Gastrocnemius medialis (tissue), 4 donors: ENCODE data around the gene PGD. TPM values are rescaled to one million over a fixed set of nuclear protein-coding genes. Genes with fewer than 3 reads are reported as not detected.

Source experiments
- ATAC-seq, 2 donors: fragments of 150-250 bp; one replicate each; pipeline ENCODE4 v1.9.1; 2016
- DNase-seq, 2 donors: peaks; one replicate each; pipeline ENCODE4 v3.0.0-alpha.2; 2019
- H3K27ac ChIP-seq, 4 donors: fragments of 200-600 bp; sonication (generic); 1 replicate in 1 of 4; 2 replicates in 3 of 4; pipeline ENCODE4 v1.5.1; 2016 to 2018; ENCODE audit warnings: mild to moderate bottlenecking in 2 of 4, moderate library complexity in 1 of 4
- H3K27me3 ChIP-seq, 3 donors: fragments of 200-600 bp; sonication (generic) in 2 of 3; 1 replicate in 1 of 3; 2 replicates in 2 of 3; pipeline versions ENCODE4 v1.5.1 to v1.6.0; 2016 to 2019; ENCODE audit warnings: mild to moderate bottlenecking in 1 of 3, moderate library complexity in 1 of 3
- H3K36me3 ChIP-seq, 2 donors: fragments of 200-600 bp; sonication (generic) in 1 of 2; one replicate each; pipeline ENCODE4 v1.5.1; 2017 to 2018
- H3K4me1 ChIP-seq, 2 donors: fragments of 200-600 bp; sonication (generic) in 1 of 2; one replicate each; pipeline ENCODE4 v1.5.1; 2016 to 2017; ENCODE audit warnings: mild to moderate bottlenecking in 2 of 2
- H3K4me3 ChIP-seq, 4 donors: fragments of 200-600 bp; sonication (generic) in 3 of 4; 1 replicate in 1 of 4; 2 replicates in 3 of 4; pipeline ENCODE4 v1.5.1; 2016 to 2019; ENCODE audit warnings: mild to moderate bottlenecking in 2 of 4
- H3K9me3 ChIP-seq, 3 donors: fragments of 200-600 bp; sonication (generic) in 2 of 3; 1 replicate in 1 of 3; 2 replicates in 2 of 3; pipeline ENCODE4 v1.5.1; 2016 to 2019
- CTCF ChIP-seq, 5 experiments: fragments of 450-650 bp in 3 of 5; fragments of 200-600 bp in 2 of 5; sonication (generic) in 2 of 5; IDR thresholded peaks in 4 of 5; conservative IDR thresholded peaks in 1 of 5; 1 replicate in 4 of 5; 2 replicates in 1 of 5; pipeline ENCODE4 v1.5.1; 2016 to 2019; ENCODE audit warnings: antibody characterized with exemption in 5 of 5, mild to moderate bottlenecking in 3 of 5, moderate library complexity in 3 of 5
- POLR2A ChIP-seq, 2 donors: fragments of 450-650 bp; IDR thresholded peaks; one replicate each; pipeline ENCODE4 v1.6.1; 2017; ENCODE audit warnings: antibody characterized with exemption in 2 of 2, mild to moderate bottlenecking in 2 of 2, moderate library complexity in 2 of 2
- in situ Hi-C, 4 donors: fragments of 200-750 bp; cut with MboI; loops; one replicate each; pipeline versions ENCODE4 v1.15.0 to v1.8.0; 2017; ENCODE audit warnings: low sequenced_read_pairs in 4 of 4
- intact Hi-C: fragments of 100-400 bp; cut with DNase I; formaldehyde crosslinking; loops from one replicate; pipeline ENCODE4 v1.15.1; 2023; ENCODE audit warnings: low total_unique reads
- total RNA-seq, 4 donors: library from RNA; depleted of rRNA; stranded (reverse); fragments of >200 nt; gene quantifications; one replicate each; pipeline versions ENCODE4 v1.1.0 to v1.2.3, GENCODE V29; 2016

PGD gene
- total RNA-seq, 4 donors from 2014 or later, result 23.8 to 48.7 (median 39.3) TPM

- no peak for DNase-seq
- Histone ChIP-seq H3K27me3 (peaks cover 2 to 3% (median 2%) of the 10 kb centered on the region in 3 donors), H3K36me3 (no peaks in the 10 kb centered on the region), H3K4me1 (no peaks in the 10 kb centered on the region), H3K9me3 (no peaks in the 10 kb centered on the region), H3K27ac (no peak overlapping the region), H3K4me3 (no peak overlapping the region)
- ATAC-seq, result no peak
- TF ChIP-seq CTCF (IDR thresholded peaks at IDR 0.05 in 4 of 5, conservative IDR thresholded peaks at IDR 0.05 in 1 of 5), result no peak
- TF ChIP-seq POLR2A (IDR thresholded peaks at IDR 0.05), result no peak
- in situ Hi-C loops (loop anchor here in 1 of 4 donors (25.0 kb wide), 1 partner anchor 808 kb away; no protein-coding TSS in a partner anchor), intact Hi-C loops (no loop called here)
Observed at GRCh38 chr1:10444795-10445397, 46.0 kb downstream of the PGD start.

- Histone ChIP-seq H3K36me3 (no peaks in the 10 kb centered on the region), H3K27ac (no peak overlapping the region), H3K27me3 (peaks cover 9 to 10% (median 9%) of the 10 kb centered on the region in 3 donors), H3K4me1 (no peaks in the 10 kb centered on the region), H3K9me3 (no peaks in the 10 kb centered on the region), H3K4me3 (no peak overlapping the region)
- in situ Hi-C loops, result loop anchor here in 1 of 4 donors (25.0 kb wide), 1 partner anchor 810 kb away; no protein-coding TSS in a partner anchor
- no peak for ATAC-seq
- DNase-seq, result no peak
- intact Hi-C loops, result no loop called here
- TF ChIP-seq POLR2A (IDR thresholded peaks at IDR 0.05) (no peak), CTCF (IDR thresholded peaks at IDR 0.05 in 4 of 5, conservative IDR thresholded peaks at IDR 0.05 in 1 of 5) (no peak)
Observed at GRCh38 chr1:10446790-10447422, 48.0 kb downstream of the PGD start.

- TF ChIP-seq POLR2A (IDR thresholded peaks at IDR 0.05) (no peak), CTCF (IDR thresholded peaks at IDR 0.05 in 4 of 5, conservative IDR thresholded peaks at IDR 0.05 in 1 of 5) (no peak)
- H3K27ac ChIP-seq, result no peak within 1 kb of the TSS
- H3K4me1 ChIP-seq, result no peaks in the 10 kb centered on the region
- ATAC-seq (no peak), DNase-seq (no peak)
- H3K36me3 ChIP-seq, result no peaks in the 10 kb centered on the region
- intact Hi-C loops (no loop called here), in situ Hi-C loops (loop anchor here in 1 of 4 donors (25.0 kb wide), 1 partner anchor 812 kb away; no protein-coding TSS in a partner anchor)
- no peaks in the 10 kb centered on the region for H3K9me3 ChIP-seq
- H3K27me3 ChIP-seq, result peaks cover 9 to 10% (median 9%) of the 10 kb centered on the region in 3 donors
- no peak within 1 kb of the TSS for H3K4me3 ChIP-seq
Observed at GRCh38 chr1:10449751-10450150, 50.9 kb downstream of the PGD start, which contains the start of gene CORT. CORT (plus strand) TSS chr1:10450031; CDS start chr1:10450224, 193 bp downstream.

- DNase-seq, result no peak
- Histone ChIP-seq H3K4me3 (no peak overlapping the region), H3K9me3 (no peaks in the 10 kb centered on the region), H3K36me3 (no peaks in the 10 kb centered on the region), H3K4me1 (no peaks in the 10 kb centered on the region), H3K27me3 (peaks cover 9 to 10% (median 9%) of the 10 kb centered on the region in 3 donors), H3K27ac (no peak overlapping the region)
- no peak for ATAC-seq
- intact Hi-C loops (no loop called here), in situ Hi-C loops (no loop called here)
- TF ChIP-seq POLR2A (IDR thresholded peaks at IDR 0.05), result no peak
- no peak for TF ChIP-seq CTCF (IDR thresholded peaks at IDR 0.05 in 4 of 5, conservative IDR thresholded peaks at IDR 0.05 in 1 of 5)
Observed at GRCh38 chr1:10450156-10450814, 51.4 kb downstream of the PGD start.
